RKO (cell line): ENCODE results near the gene METTL5.

ENCODE experiments used
- DNase-seq: peaks from one replicate; pipeline ENCODE4 v3.0.0-alpha.2; 2016; ENCODE audit warnings: low spot score

The METTL5 gene

DNA sequence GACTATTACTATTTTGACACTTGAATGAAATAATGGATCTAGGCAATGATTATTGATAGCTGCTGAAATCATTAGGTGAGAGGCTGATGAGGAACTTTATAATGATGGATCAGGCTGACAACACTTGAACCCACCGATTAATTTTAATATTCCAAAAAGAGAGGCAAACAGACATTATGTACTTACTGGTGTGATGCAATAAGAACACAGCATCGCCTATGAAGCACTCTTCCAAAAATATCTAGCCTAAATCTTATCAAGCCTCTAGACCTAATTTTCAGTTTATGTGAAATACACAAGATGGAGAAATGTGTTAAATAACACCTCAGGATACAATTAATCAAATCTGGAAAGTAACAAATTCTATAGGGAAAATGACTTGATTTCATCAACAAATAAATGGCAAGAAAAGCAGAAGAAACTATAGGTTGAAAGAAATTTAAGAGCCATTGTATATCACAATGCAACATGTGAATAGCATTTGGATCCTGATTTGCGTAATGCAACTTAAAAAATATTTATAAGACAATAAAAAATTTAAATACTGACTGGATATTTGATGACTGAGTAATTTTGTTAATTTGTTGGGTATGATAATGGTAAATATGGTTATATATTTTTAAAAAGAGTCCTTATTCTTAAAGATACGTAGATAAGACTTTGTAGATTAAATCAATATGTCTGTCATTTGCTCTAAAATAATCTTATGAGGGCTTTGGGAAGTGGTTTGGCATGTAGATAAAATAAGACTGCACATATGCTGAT is 43.3 kb downstream of the METTL5 start:
- no peak for DNase-seq

- no peak for DNase-seq
Measured at GRCh38 chr2:169778446-169778845, 46.3 kb downstream of the METTL5 start.

DNA sequence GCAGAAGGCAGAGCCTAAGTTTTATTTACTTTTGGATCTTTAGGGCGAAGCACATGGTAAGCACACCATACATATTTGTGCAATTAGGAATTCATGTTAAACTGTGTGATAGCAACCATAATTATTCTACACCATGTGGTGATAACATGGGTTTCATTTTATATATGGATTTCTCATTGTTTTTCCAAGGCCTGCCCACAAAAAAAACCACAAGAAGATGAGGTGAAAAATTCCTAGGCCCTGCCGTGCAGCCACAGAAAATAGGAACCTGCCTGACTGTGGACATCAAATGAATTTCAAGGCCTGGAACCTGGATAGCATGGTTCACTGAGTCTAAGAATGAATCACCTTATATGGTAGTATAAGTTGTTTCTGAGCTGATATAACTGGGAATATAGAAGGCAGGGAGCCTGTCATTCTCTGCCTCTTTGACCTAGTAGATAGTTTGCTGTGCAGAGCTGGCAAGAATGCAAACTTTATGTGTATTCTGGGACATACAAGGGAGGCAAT is 48.4 kb downstream of the METTL5 start:
- no peak for DNase-seq

GRCh38 chr2:169775765-169776164 is 48.9 kb downstream of the METTL5 start:
- DNase-seq: no peak

DNA sequence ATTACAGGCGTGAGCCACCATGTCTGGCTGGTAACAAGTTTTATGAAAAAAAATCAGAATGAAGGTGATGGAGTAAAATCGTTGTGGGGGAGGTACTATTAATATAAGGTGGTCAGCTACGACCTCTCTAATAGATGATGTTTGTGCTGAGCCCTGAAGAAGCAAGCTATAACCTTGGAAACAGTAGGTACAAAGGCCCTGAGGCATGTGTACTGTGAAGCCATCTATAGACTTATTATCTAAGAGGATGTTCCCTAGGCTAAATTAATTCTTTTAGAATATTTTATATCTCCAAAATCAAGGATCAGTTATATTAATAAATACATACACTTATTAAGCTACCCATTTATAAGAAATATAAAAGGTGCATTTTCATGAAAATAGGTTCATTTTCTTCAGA is 49.4 kb downstream of the METTL5 start:
- no peak for DNase-seq

DNA sequence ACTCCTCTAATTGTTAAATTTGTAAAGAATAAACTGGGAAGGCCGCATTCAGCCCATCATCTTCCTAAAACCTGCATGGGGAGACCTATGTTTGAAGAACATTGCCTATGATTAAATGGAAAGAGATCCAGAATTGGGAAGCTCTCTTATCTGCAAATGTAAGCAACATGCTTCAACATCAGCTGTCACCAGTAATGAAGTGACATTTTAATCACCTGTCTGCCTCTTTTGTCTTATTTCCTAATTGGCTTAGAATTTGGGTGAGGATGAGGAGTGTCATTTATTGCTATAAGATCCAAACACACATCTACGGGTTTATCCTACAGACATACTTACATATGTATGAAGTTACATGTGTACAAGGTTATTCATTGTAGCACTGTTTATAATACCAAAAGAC is 52.1 kb downstream of the METTL5 start:
- no peak for DNase-seq

- peak; percentile 31 for DNase-seq
Measured at GRCh38 chr2:169771612-169772011, 53.1 kb downstream of the METTL5 start.

- DNase-seq: no peak
Measured at GRCh38 chr2:169771021-169771420, 53.7 kb downstream of the METTL5 start.

DNA sequence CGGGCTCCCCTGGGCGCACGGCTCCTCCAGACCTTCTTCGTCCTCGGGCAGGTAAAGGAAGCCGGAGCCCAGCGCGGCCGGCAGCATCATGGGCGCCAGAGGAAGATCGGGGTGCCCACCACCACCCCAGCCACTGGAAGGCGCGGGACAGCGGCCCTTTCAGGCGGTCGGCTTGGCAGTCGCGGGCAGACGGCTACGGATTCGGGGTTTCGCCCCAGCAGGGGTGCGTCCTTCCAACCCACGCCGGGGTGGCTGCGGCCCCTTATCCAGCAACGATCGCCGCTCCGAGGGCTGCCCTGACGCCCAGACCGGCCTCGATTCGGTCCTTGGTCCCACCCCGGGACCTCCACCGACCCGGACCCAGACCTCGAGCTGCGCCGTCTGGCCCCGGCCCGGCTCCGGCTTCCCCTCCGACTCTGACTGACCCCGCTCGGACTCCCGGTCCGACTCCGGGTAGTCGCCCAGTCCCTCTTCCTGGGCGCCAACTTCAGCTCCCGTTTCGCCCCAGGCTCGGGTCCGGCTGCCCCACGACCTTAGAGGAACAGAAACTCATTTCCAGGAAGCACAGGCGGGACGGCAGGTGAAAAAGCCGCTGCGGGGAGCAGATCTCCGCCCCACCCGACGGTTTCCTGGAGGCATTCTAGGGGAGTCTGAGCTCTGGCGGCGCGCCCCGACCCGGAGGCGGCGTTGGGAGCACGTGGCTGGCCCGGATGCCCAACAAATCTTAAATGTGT is 56.3 kb downstream of the METTL5 start:
- DNase-seq: no peak

DNA sequence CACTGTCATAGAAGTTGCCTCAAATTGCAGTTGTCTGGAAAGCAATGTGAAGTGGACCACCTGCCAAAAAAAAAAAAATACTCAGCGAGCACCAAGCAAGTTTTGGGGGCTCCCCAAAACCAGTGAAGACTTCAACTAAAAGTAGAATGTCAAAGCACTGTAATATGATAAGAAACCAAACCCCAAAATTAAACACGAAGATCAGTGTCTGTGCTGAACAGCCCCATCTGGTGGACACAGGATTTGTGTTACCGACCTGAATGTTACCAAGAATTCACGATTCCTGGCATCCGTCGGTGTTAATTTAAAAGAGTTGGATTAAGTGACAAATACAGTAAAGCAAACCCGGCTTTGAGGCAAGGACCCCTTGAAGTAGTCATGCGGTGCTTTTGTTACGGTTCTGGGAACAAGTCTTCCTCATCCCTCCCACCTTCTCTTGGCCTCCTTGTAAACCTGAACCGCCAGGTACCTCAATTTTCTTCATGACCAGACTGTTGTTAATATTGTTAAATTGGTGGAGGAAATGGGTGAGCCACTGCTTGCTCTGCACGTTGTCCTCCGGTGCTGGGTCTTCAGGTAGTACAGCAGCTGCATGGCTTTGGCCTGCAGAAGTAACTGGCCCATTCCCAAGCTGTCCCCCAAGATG is 57.3 kb downstream of the METTL5 start:
- DNase-seq: peak; percentile 63

GRCh38 chr2:169765523-169765922 is 59.2 kb downstream of the METTL5 start:
- no peak for DNase-seq

- DNase-seq: no peak
Measured at GRCh38 chr2:169761970-169762292, 62.8 kb downstream of the METTL5 start.
